HG03469 (cell line): ENCODE measurements around the gene CEACAM19.
"Not testable (repeated sequence)": the region's sequence is repeated elsewhere in the genome, so short reads cannot be mapped to it uniquely, and the experiment has no call there.

Experiments used
- ATAC-seq: cut with Tn5 transposase; IDR thresholded peaks from one replicate; pipeline ENCODE4 v1.9.1; 2021; ENCODE audit warnings: mild to moderate bottlenecking, moderate library complexity, moderate number of reproducible peaks; ENCODE audit not compliant: unreplicated experiment

CEACAM19 gene

GRCh38 chr19:44720396-44720795 lies 49.1 kb downstream of the CEACAM19 start:
- not testable (repeated sequence) for ATAC-seq

GRCh38 chr19:44720945-44721344 lies 49.7 kb downstream of the CEACAM19 start:
- ATAC-seq = no peak

- not testable (repeated sequence) for ATAC-seq
These were observed 50.1 kb downstream of the CEACAM19 start for GRCh38 chr19:44721369-44721768.

- no peak for ATAC-seq
These were observed 51.1 kb downstream of the CEACAM19 start for GRCh38 chr19:44722131-44723121.

GRCh38 chr19:44723299-44723951 lies 52.1 kb downstream of the CEACAM19 start:
- no peak for ATAC-seq

GRCh38 chr19:44723952-44724319 lies 52.7 kb downstream of the CEACAM19 start:
- no peak for ATAC-seq

GRCh38 chr19:44725251-44725650 lies 54.0 kb downstream of the CEACAM19 start:
- no peak for ATAC-seq

GRCh38 chr19:44725684-44726083 lies 54.4 kb downstream of the CEACAM19 start:
- ATAC-seq = no peak

- ATAC-seq = no peak
These were observed 55.2 kb downstream of the CEACAM19 start for GRCh38 chr19:44726465-44726864.

GRCh38 chr19:44728178-44728577 lies 56.9 kb downstream of the CEACAM19 start:
- no peak for ATAC-seq

GRCh38 chr19:44729516-44730033 lies 58.3 kb downstream of the CEACAM19 start:
- ATAC-seq = no peak

GRCh38 chr19:44731081-44731480 lies 59.8 kb downstream of the CEACAM19 start:
- ATAC-seq = no peak

GRCh38 chr19:44731622-44732021 lies 60.3 kb downstream of the CEACAM19 start:
- no peak for ATAC-seq

- ATAC-seq = no peak
These were observed 61.1 kb downstream of the CEACAM19 start for GRCh38 chr19:44732235-44733014.
